Activated CD4-positive, CD25-positive, alpha-beta regulatory T cell (primary cell): ENCODE data around the gene DGKQ.

ENCODE experiments used
- DNase-seq, 4 experiments: peaks; one replicate each; lab custom pipeline; 2025; lab: John Stamatoyannopoulos, UW

The DGKQ gene

DNA sequence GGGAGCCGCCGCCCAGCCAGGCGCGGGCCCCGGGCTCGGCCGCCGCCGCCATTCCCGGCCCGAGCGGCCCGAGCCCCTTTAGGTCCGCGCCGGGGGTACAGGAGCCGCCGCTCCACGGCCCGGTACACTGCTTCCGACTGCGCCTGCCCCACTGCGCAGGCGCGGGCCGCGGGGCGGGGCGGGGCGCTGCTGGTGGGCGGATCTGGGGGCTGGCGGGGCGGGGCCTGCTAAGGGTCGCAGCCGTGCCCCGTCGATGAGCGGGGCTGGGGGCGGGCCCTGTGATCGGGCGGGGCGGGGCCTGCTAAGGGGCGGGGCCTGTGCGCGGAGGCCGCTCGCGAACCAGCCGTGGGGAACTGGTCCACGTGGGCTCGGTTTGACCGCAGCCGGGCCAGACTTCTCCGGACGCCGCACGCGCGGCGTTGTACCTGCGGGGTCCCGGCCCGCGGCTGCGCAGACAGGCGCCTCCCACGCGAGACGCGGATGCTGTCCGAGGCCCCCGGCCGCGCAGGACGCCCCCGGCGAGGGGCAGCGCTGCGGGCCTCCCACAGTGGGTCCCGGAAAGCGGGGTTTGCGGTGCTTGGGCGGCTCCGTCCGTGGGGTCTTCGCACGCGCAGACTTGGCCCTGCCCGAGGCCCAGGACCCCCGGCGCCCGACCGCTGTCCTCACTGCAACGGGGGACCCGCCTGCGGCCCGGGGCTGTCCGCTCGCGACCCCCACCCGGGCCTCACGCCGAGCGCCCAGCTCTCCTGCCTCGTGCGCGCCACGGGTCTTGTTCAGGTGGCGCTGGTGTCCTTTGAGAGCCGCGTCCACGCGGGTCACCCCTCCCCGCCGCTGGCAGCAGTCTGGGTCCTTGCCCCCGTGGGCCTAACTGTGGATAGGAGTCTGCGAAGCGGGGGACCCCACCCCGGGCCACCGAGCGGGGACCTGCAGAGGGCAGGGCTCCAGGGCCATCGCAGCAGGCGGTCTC is at the start of gene DGKQ:
Gene DGKQ, minus strand, starts transcription at position 139 of the 967 bp plus-strand sequence. Its CDS starts 87 bp downstream, at position 52.
- DNase-seq = peak; percentile 79 to 86 (median 84)

GRCh38 chr4:1022739-1023066 is 49.3 kb upstream of the DGKQ start:
- no peak for DNase-seq

DNA sequence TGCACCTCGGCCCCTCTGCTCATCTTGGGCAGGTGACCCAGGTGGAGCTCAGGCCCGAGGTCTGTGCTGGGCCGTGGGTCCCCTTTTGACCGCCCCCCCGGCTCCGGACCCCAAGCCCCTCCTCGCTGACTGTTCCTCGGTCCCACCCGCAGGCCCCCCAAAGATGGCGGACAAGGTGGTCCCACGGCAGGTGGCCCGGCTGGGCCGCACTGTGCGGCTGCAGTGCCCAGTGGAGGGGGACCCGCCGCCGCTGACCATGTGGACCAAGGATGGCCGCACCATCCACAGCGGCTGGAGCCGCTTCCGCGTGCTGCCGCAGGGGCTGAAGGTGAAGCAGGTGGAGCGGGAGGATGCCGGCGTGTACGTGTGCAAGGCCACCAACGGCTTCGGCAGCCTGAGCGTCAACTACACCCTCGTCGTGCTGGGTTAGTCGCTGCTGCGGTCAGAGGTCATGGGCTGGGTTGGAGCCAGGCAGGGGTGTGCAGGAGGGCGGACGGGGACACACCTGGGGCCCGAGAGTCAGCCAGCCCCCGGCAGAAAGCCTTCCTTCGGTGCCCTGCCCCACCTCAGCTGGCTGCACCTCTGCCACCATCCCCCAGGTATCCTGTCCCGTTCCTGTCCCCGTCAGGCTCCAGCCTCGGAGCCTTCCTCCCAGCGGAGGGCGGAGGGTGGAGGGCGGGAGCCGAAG is 48.8 kb upstream of the DGKQ start:
- DNase-seq = no peak

GRCh38 chr4:1021386-1022050 is 48.1 kb upstream of the DGKQ start:
- no peak for DNase-seq

- no peak for DNase-seq
Measured at GRCh38 chr4:1019729-1020470, 46.5 kb upstream of the DGKQ start.

DNA sequence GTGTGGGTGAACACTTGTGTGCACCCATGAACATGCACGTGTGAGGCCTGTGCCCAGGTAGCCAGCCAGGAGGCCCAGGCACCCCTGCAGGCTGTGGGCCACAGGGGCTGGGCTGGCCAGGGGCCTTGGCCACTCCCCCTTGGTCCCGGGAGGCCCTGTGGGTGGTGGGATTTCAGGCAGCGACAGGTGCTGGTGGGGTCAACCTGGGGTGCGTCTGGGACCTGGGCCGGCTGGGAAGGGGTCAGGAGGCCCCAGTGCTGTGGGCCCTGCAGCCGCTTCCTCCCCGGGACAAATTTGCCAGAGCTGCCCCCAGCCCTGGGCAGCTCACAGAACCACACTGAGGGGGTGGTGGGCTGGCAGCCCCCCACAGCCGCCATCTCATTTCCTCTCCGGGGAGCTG is 46.0 kb upstream of the DGKQ start:
- no peak for DNase-seq

DNA sequence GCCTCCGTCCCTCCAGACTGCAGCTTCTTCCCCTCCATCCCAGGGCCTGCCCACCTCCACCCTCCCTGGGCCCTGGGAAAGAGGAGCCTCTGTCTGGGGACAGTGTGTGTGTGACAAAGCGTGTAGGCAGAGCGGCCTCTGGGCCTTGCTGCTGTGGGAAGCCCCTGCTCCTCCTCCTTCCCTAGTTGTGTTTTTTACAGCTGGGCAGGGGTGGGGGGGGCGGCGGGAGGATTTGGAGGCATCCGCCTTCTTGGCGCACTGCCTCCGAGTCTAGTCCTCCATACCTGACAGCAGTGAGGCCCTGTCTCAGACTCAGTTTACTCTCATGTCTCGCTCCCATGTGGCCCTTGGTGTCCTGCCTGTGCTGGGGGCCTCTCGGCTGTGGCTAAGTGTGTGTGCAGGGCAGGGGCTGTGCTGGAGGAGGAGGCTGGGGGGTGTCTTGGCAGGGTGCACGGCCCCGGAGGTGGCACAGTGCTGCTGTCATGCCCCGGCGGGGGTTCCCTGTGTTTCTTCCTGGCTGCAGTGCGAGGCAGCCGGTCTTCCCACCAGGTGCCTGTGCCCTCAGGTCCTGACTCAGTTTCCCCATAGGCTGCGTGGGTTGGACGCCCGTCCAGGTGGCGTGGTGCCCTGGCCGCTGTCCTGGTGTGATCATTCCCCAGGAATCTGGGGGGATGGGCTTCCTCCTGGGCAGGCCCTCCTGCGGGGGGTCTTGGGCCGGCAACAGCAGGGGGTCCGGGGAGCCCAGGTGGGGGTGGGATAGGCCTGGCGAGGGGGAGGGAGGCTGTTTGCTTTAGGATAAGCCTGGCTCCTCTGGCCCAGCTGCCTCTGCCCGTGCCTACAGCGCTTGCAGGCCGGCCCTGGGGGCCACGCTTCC is 45.0 kb upstream of the DGKQ start:
- no peak for DNase-seq

DNA sequence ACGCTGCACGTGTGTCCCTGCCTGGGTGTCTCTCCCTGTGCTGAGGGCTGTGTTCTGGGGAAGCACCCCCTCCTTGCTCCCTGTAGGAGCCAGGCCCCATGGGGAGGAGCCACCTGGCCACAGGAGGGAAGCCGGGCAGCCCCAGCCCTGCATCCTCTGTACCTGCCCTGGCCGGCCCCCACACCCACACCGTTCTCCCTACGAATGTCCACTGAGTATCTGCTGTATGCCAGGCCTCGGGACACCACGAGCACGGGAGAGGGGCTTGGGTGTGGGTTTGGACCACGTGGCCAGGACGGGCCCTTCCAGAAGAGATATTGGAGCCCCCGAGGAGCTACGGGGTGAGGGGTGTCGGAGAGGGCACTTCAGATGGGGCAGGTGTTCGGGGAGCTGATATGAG is 44.3 kb upstream of the DGKQ start:
- DNase-seq = no peak

GRCh38 chr4:1017211-1017610 is 43.8 kb upstream of the DGKQ start:
- no peak for DNase-seq

GRCh38 chr4:1015746-1016145 is 42.4 kb upstream of the DGKQ start:
- DNase-seq = no peak

DNA sequence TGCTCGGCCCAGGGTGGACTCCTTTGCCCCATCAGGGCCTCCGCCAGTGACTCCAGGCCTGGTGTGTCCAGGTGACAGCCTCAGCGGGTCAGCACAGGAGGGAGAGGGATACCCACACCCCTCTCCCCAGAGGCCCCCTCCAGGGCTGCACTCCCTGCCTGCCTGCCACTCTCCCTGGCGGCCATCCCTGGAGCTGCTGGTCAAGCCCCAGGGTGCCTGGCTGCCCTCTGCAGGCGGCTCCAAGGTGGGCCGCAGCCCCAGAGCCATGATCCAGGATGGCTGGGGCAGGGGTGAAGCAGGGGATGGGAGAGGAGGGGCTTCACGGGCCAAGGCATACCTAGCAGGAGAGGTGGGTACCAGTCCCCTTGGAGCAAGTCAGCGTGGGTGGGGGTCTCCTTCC is 41.8 kb upstream of the DGKQ start:
- DNase-seq = no peak

DNA sequence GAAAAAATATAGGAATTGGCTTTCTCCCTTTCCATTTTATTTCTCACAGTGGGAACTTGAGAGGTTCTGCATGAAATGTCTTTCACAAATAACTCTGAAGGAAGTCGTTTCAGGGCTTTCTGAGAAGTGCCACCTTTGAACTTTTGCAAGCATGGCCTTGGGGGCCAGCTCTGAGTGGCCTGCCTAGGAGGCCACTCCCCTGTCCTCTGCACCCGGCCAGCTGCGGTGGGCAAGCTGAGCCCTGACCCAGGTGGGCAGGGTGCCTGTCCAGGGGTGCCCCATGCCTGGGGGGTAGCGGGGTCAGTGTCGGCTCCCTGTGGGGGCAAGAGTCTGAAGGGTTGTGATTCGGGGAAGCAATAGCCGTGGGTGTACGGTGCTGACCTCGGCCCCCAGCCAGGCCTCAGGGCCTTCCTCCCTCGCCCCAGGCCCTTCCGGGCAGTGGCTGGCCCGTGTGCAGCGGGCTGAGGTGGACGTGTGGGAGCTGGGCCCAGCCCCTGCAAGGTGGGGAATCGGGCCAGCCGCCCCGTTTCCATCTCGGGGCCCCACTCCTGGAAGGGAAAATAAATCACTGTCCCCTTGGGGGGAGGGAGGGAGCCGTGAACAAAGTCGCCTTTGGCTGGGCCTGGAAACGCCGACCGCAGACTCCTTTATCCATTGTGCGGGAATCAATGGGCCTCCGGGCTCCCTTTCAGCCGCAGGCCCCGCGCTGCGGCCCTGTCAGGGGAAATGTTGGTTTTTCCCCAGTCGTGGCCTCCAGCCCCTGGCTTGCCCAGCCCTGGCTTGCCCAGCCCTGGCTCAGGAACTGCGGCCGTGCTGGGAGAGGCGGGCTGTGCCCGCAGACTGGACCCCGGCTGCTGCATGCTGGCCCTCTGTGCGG is 41.2 kb upstream of the DGKQ start:
- no peak for DNase-seq

DNA sequence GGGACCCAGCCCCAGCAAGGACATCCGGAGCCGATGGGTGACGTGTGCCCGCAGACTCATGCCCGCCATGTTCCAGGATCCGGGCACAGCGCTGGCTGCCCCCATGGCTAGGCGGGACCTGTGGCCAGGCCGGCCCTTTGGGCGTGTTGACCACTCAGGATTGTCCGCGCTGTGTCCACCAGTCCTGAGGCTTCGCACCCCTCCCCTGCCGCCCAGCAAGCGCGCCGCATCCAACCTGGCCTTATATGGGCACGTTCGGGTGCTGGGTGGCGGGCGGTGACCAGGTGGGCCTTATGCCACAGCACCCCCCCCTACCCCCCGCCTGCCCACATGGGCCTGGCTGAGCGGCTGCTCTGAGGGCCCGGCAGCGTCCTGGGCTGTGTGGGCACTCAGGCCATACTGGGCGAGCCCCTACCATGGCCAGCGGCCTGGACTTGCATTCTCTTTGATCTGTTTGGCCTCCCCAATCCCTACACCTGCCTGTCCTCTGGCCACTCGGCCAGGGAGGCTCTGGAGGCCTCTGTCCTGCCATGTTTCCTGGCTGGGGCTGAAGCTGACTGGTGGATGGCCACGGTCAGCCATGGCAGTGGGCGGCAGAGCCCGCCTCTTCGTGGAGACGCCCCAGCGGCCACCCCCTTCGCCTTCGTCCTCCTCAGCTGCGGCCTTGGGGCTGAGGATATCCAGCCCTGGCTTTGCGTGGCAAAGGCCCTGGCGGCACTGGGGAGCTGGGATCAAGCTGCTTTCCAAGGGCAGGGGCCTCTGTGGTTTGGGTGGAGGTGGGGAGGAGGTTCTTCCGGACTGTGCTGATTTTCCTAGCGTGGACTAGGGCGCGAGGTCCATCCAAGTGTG is 40.1 kb upstream of the DGKQ start:
- DNase-seq = no peak

GRCh38 chr4:1012034-1012739 is 38.8 kb upstream of the DGKQ start:
- no peak for DNase-seq

GRCh38 chr4:1011666-1012033 is 38.3 kb upstream of the DGKQ start:
- DNase-seq = no peak

- peak; percentile 84 to 94 (median 88) for DNase-seq
Measured at GRCh38 chr4:1011022-1011665, 37.8 kb upstream of the DGKQ start, which contains the start of gene FGFRL1. TSS of gene FGFRL1 (plus strand) at chr4:1011626. CDS start at chr4:1012486, 860 bp downstream.

DNA sequence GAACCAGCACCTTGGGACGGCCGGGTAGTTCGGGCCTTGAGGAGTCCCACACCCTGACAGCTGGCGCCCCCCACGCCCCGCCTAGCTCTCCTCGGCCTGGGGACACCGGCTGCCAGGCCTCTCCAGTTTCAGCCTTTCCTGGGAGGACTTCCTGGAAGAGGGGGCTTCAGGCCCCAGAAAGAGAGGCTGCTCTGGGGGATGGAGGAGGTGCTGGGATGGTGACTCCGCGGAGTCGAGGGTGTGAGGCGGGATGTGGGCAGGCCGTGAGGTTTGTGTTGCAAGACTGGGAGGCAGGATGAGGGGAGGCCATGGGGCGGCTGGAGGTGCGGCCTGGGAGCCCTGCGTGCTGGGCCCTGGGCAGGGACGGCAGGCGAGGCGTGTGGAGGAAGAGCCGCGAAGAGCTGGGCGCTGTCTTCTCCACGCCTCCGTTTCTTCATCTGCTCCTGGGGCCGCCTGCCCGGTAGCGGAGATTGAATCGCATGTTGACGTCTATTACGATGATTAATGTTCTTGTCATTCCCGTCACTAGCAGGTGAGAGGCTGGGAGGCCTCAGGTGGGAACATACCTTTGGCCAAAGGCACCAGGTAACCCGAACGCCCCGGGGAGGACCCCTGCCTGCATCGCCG is 37.1 kb upstream of the DGKQ start:
- DNase-seq = peak; percentile 24 to 41 (median 40)
